BJ (cell line): Measurements from ENCODE around the gene TBX15. TPM values are rescaled to one million over a fixed set of nuclear protein-coding genes. Genes with fewer than 3 reads are reported as not detected.

Experiments used
- CTCF ChIA-PET: fragments of 350-600 bp; formaldehyde crosslinking; extraction: SDS; loops from one replicate; lab custom pipeline; 2021; ENCODE audit warnings: antibody characterized with exemption, inconsistent platforms; lab: Yijun Ruan, JAX
- POLR2A ChIA-PET: fragments of 300-600 bp; sonication (Branson Sonifier 250); formaldehyde crosslinking; extraction: SDS; loops from one replicate; lab custom pipeline; 2021; ENCODE audit warnings: antibody characterized with exemption; lab: Charles Lee
- DNase-seq: peaks from one replicate; pipeline ENCODE4 v3.0.0-alpha.2; 2011; ENCODE audit warnings: low read depth
- H3K27me3 ChIP-seq: 2 replicates; pipeline ENCODE4 v1.6.0; 2011; ENCODE audit warnings: low read length; ENCODE audit not compliant: control insufficient read depth, insufficient read depth
- H3K36me3 ChIP-seq: 2 replicates; pipeline ENCODE4 v1.5.1; 2011; ENCODE audit warnings: low read length; ENCODE audit not compliant: control insufficient read depth, insufficient read depth
- H3K4me3 ChIP-seq: 2 replicates; pipeline ENCODE4 v1.5.1; 2011; ENCODE audit warnings: low read depth, mild to moderate bottlenecking, control low read depth, low read length
- CTCF ChIP-seq: IDR thresholded peaks from 2 replicates; pipeline ENCODE4 v1.5.1; 2011; ENCODE audit warnings: low read depth, mild to moderate bottlenecking, control low read depth, inconsistent platforms, low read length, moderate library complexity; ENCODE audit not compliant: insufficient read depth
- polyA plus RNA-seq: library from polyadenylated mRNA; depleted of rRNA; stranded (reverse); fragments of >200 nt; gene quantifications from 2 replicates; pipeline ENCODE4 v1.2.3, GENCODE V29; 2011

The TBX15 gene
- polyA plus RNA-seq, 1 experiment, result 14.8 TPM

DNA sequence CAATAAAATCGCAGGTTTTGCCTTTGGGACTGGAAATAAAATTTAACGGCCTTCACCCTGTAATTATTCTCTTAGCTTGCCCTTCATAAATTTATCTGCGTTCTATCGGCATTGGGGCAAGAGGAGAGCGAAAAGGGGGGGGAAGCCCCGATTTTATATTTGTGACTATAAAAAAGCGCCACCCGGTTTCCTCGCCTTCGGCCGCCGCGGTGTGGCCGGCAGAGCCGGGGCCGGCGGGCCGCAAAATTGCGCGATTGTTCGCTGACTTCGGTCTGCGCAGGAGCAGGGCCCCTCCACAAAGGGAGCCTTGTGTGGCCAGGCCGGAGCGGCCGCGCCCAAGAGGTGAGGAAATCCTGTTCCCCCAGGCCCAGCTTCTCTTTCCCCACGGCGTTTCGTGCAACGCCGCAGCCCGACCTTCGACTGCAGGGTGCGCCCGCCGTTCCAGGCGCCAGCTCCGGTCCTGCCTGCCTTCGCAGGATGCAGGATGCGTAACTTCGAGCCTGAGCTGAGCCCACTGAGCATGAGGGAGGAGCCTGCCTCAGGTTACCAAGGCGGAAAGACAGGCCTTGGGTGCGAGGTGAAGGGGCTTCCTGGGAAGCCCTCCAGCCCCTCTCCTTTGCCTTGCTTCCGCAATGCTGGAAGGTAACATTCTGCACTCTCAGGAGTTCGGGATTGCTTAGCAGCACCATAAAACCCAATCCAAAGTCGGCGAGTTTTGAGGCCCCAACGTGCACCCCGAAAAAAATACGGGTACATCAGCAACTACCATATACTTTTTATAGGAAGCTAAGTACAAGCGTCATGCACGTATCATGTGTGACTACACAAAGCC lies 4.9 kb upstream of the TBX15 start:
- DNase-seq, result no peak
- TF ChIP-seq CTCF, result no peak
- CTCF ChIA-PET, result no interaction called here
- no peaks in the 10 kb centered on the region for H3K36me3 ChIP-seq
- POLR2A ChIA-PET, result no interaction called here
- H3K27me3 ChIP-seq, result peaks cover 1% of the 10 kb centered on the region
- no peak overlapping the region for H3K4me3 ChIP-seq

- H3K27me3 ChIP-seq, result peaks cover 1% of the 10 kb centered on the region
- DNase-seq, result no peak
- H3K4me3 ChIP-seq, result no peak overlapping the region
- H3K36me3 ChIP-seq, result no peaks in the 10 kb centered on the region
- POLR2A ChIA-PET, result no interaction called here
- CTCF ChIA-PET, result no interaction called here
- TF ChIP-seq CTCF, result no peak
Measured at GRCh38 chr1:118992237-118992825, 4.2 kb upstream of the TBX15 start.

DNA sequence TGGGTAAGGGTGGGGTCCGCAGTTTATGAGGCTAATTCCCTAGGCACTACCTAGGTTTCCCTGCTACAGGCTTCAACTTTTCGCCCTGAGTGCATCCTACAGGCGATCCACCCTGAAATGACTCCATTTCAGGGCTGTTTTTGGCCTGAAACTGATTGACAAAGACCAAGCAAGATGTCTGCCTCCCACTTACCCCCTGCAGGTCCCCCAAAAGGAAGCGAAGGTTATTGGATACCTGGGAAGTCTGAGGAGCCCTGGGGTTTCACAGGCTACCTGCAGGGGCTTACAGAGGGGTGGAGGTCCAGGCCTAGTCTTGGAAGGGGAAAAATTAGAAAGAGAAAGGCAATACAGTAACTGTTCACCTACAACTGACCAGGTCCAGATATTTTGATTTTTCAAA lies 3.3 kb upstream of the TBX15 start:
- TF ChIP-seq CTCF, result no peak
- CTCF ChIA-PET, result no interaction called here
- DNase-seq, result no peak
- POLR2A ChIA-PET, result no interaction called here
- H3K27me3 ChIP-seq, result peaks cover 1% of the 10 kb centered on the region
- no peaks in the 10 kb centered on the region for H3K36me3 ChIP-seq
- H3K4me3 ChIP-seq, result no peak overlapping the region

DNA sequence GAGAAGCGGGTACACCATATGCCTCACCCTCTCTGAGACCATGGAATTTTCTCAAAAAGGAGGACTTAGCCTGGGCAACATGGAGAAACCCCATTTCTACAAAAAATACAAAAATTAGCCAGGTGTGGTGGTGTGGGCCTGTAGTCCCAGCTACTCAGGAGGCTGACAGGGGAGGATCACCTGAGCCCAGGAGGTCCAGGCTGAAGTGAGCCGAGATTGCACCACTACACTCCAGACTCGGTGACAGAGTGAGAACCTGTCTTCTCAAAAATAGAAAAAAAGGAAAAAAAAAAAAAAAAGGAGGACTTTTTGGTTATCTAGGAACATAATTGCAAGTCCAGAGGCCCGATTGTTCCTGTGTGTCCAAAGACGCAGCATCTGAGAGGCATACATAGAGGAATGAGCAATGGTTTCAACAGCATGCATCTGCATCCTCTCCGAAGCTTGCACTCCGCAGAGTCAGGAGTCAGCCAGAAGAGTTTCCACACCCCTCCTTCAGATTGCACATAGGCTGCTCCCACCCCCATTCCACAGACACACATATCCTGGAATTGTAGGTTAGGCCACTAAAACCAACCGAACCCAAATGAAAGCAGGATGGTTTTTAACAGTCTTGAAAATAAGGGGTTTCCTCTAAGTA lies 2.5 kb upstream of the TBX15 start:
- CTCF ChIA-PET, result no interaction called here
- no peak for TF ChIP-seq CTCF
- Histone ChIP-seq H3K36me3 (no peaks in the 10 kb centered on the region), H3K4me3 (no peak overlapping the region), H3K27me3 (peaks cover 1% of the 10 kb centered on the region)
- POLR2A ChIA-PET, result no interaction called here
- no peak for DNase-seq

DNA sequence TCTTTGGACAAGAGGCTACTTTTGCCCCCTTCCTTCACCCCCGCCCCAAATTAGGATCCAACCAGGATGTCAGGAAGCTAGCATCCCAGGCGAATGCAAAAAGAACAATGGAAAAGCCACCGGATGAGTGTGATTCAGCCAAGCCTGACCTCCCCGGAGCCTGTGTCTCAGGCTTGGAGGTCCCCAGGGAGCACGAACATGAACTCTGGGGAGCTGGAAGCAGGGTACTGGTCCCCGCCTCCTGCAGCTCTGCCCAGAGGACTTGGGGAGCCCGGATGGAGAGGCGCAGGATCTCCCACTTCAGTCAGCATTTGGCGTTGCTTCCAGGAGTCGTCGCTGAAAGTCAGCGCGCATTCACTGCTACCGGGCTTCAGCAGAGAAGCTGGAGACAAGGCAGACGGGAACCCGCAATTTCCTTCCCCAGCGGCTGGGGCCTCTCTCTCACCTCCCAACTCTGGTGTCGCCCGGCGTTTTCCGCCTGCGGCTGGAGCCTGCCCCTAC lies 1.8 kb upstream of the TBX15 start:
- ChIA-PET CTCF (no interaction called here), POLR2A (no interaction called here)
- no peaks in the 10 kb centered on the region for H3K36me3 ChIP-seq
- no peak for DNase-seq
- peaks cover 1% of the 10 kb centered on the region for H3K27me3 ChIP-seq
- no peak overlapping the region for H3K4me3 ChIP-seq
- TF ChIP-seq CTCF, result no peak
